HepG2 (cell line): ENCODE data around the gene XKR7. TPM values are rescaled to one million over a fixed set of nuclear protein-coding genes. Genes with fewer than 3 reads are reported as not detected.

Experiments used
- ARID5B ChIP-seq: IDR thresholded peaks from 2 replicates; pipeline ENCODE4 v1.4.0; 2020; ENCODE audit warnings: mild to moderate bottlenecking, missing genetic modification reagents
- HMG20A ChIP-seq: IDR thresholded peaks from 2 replicates; pipeline ENCODE4 v1.6.1; 2016; ENCODE audit warnings: borderline replicate concordance
- HNRNPK ChIP-seq: fragments of 200-400 bp; formaldehyde crosslinking; IDR thresholded peaks from 2 replicates; pipeline ENCODE4 v1.6.1; 2018; ENCODE audit warnings: low read length, low read depth, moderate library complexity, mild to moderate bottlenecking; ENCODE audit not compliant: poor library complexity, severe bottlenecking
- KDM1A ChIP-seq: IDR thresholded peaks from 2 replicates; pipeline ENCODE4 v1.6.1; 2016; ENCODE audit warnings: missing compliant biosample characterization
- KLF11 ChIP-seq: IDR thresholded peaks from 2 replicates; pipeline ENCODE4 v1.6.1; 2016; ENCODE audit warnings: missing compliant biosample characterization
- NAIF1 ChIP-seq: sonication (generic); formaldehyde crosslinking; IDR thresholded peaks from 2 replicates; pipeline ENCODE4 v1.5.0; 2020; ENCODE audit warnings: mild to moderate bottlenecking, missing genetic modification reagents, borderline replicate concordance
- SSRP1 ChIP-seq: IDR thresholded peaks from 2 replicates; pipeline ENCODE4 v1.6.1; 2016; ENCODE audit warnings: control low read depth
- ZNF142 ChIP-seq: sonication (generic); formaldehyde crosslinking; IDR thresholded peaks from 2 replicates; pipeline ENCODE4 v1.4.0; 2020; ENCODE audit warnings: missing genetic modification reagents
- ZNF180 ChIP-seq: sonication (generic); formaldehyde crosslinking; IDR thresholded peaks from 2 replicates; pipeline ENCODE4 v1.4.0; 2020; ENCODE audit warnings: low read depth, missing genetic modification reagents, borderline replicate concordance
- ZNF280D ChIP-seq: sonication (generic); formaldehyde crosslinking; IDR thresholded peaks from 2 replicates; pipeline ENCODE4 v1.5.1; 2020; ENCODE audit warnings: mild to moderate bottlenecking, missing genetic modification reagents
- ZNF503 ChIP-seq: sonication (generic); formaldehyde crosslinking; IDR thresholded peaks from 2 replicates; pipeline ENCODE4 v1.4.0; 2020; ENCODE audit warnings: missing genetic modification reagents
- ZNF546 ChIP-seq: sonication (generic); formaldehyde crosslinking; conservative IDR thresholded peaks from 2 replicates; pipeline ENCODE4 v1.8.1; 2023; ENCODE audit warnings: mild to moderate bottlenecking, missing genetic modification reagents
- ZNF564 ChIP-seq: sonication (generic); formaldehyde crosslinking; IDR thresholded peaks from 2 replicates; pipeline ENCODE4 v1.8.1; 2023; ENCODE audit warnings: mild to moderate bottlenecking, missing genetic modification reagents
- polyA plus RNA-seq, 8 experiments: library from polyadenylated mRNA; depleted of rRNA in 3 of 8; stranded (reverse) in 7 of 8; unstranded in 1 of 8; fragments of >200 nt; fragmentation: Illumina TruSeq in 4 of 8; extraction: Trizol in 4 of 8; gene quantifications; 2 replicates each; pipeline versions ENCODE4 v1.2.1 to v1.2.3, GENCODE V29; 2011 to 2016; ENCODE audit warnings: low read depth in 4 of 8, missing spikeins in 1 of 8, mixed read lengths in 1 of 8; ENCODE audit not compliant: insufficient read depth in 1 of 8
- total RNA-seq, 5 experiments: library from RNA; depleted of rRNA; stranded (reverse); fragments of >200 nt; fragmentation: Illumina TruSeq; extraction: Trizol; gene quantifications; 2 replicates each; pipeline ENCODE4 v1.2.3, GENCODE V29; 2016; ENCODE audit warnings: low read depth in 1 of 5

The XKR7 gene
- total and polyA plus RNA-seq, 2 of the 13 experiments (the other 11 are each of a cell fraction or from before 2014, with no cell fraction given) = not detected

- TF ChIP-seq ZNF280D (CRISPR knock-in tag) = peak; percentile 89
- TF ChIP-seq ZNF142 (CRISPR knock-in tag) = peak; percentile 83
- TF ChIP-seq SSRP1 (CRISPR knock-in tag) = peak; percentile 74; the same call in 1 of the 2 replicates
- peak; percentile 95 for TF ChIP-seq ZNF180
- TF ChIP-seq ZNF564 (CRISPR knock-in tag) = no peak
- no peak for TF ChIP-seq HNRNPK
- 0 out of 2 replicates have a peak, but pooled peaks have one; percentile 41 for TF ChIP-seq NAIF1 (CRISPR knock-in tag)
- peak; percentile 70 for TF ChIP-seq ARID5B (CRISPR knock-in tag)
- peak; percentile 89 for TF ChIP-seq KLF11 (CRISPR knock-in tag)
- peak; percentile 79; the same call in 1 of the 2 replicates for TF ChIP-seq ZNF503 (CRISPR knock-in tag)
- TF ChIP-seq ZNF546 (CRISPR knock-in tag) = peak; percentile 96
- peak; percentile 93 for TF ChIP-seq KDM1A (CRISPR knock-in tag)
- TF ChIP-seq HMG20A (CRISPR knock-in tag) = no peak
These were observed 16.2 kb upstream of the XKR7 start, which contains the start of gene PDRG1 (continued) for GRCh38 chr20:31951530-31952453.
